OCI-LY3 (cell line): ENCODE results near the gene GNAS-AS1.

Experiments
- H2AFZ ChIP-seq: fragments of 200-600, 300-600 bp; shearing (Covaris generic); 2 replicates; pipeline ENCODE4 v1.6.0; 2014; ENCODE audit warnings: antibody characterized with exemption, low read depth, low read length
- H3K27ac ChIP-seq: fragments of 200-600, 300-600 bp; sonication (generic); 2 replicates; pipeline ENCODE4 v1.5.1; 2014; ENCODE audit warnings: mild to moderate bottlenecking, low read length, moderate library complexity, mixed read lengths
- H3K27me3 ChIP-seq: fragments of 200-600, 300-600 bp; sonication (generic); 2 replicates; pipeline ENCODE4 v1.6.1; 2014; ENCODE audit warnings: low read depth, low read length, mixed read lengths
- H3K36me3 ChIP-seq: fragments of 200-600, 300-600 bp; sonication (generic); replicated peaks from 2 replicates; pipeline ENCODE3; 2014; ENCODE audit warnings: low read depth, low read length, mixed read lengths
- H3K4me1 ChIP-seq: fragments of 300-600, 200-600 bp; sonication (generic); 2 replicates; pipeline ENCODE4 v1.6.1; 2014; ENCODE audit warnings: low read length, mixed read lengths
- H3K4me2 ChIP-seq: fragments of 200-600, 300-600 bp; sonication (generic); 2 replicates; pipeline ENCODE4 v1.6.1; 2014; ENCODE audit warnings: low read length, mixed read lengths
- H3K4me3 ChIP-seq: fragments of 300-600, 200-600 bp; sonication (generic); 2 replicates; pipeline ENCODE4 v1.5.1; 2014; ENCODE audit warnings: antibody characterized with exemption, mild to moderate bottlenecking, low read length, moderate library complexity
- H3K79me2 ChIP-seq: fragments of 300-600, 200-600 bp; shearing (Covaris generic); 2 replicates; pipeline ENCODE4 v1.6.1; 2014; ENCODE audit warnings: mild to moderate bottlenecking, low read length, mixed read lengths
- H3K9ac ChIP-seq: fragments of 300-600, 200-600 bp; shearing (Covaris generic); 2 replicates; pipeline ENCODE4 v1.6.0; 2014; ENCODE audit warnings: mild to moderate bottlenecking, low read length, moderate library complexity
- H3K9me3 ChIP-seq: fragments of 200-600, 300-600 bp; shearing (Covaris generic); 2 replicates; pipeline ENCODE4 v1.6.1; 2014; ENCODE audit warnings: low read length, mixed read lengths; ENCODE audit not compliant: insufficient read depth
- H4K20me1 ChIP-seq: fragments of 200-600, 300-600 bp; sonication (generic); 2 replicates; pipeline ENCODE4 v1.6.1; 2016; ENCODE audit warnings: low read length, mixed read lengths; ENCODE audit not compliant: insufficient read depth
- CTCF ChIP-seq: fragments of 200-600, 300-600 bp; sonication (generic); IDR thresholded peaks from 2 replicates; pipeline ENCODE4 v1.5.1; 2014; ENCODE audit warnings: antibody characterized with exemption, low read length, low read depth
- EZH2phosphoT487 ChIP-seq: fragments of 200-600 bp; shearing (Covaris generic); IDR thresholded peaks from 2 replicates; pipeline ENCODE4 v1.6.1; 2018; ENCODE audit warnings: antibody characterized with exemption, mixed run types, low read depth

Gene GNAS-AS1

GRCh38 chr20:58891086-58891717 is 40.5 kb upstream of the GNAS-AS1 start:
- Histone ChIP-seq H4K20me1 (peaks cover 30% of the 10 kb centered on the region), H3K4me3 (peak overlapping the region; percentile 82), H3K27me3 (no peaks in the 10 kb centered on the region), H3K27ac (peak overlapping the region; percentile 82), H3K79me2 (peaks cover 73% of the 10 kb centered on the region), H3K36me3 (peaks cover 11% of the 10 kb centered on the region), H3K4me2 (peak overlapping the region; percentile 68), H3K9ac (peak overlapping the region; percentile 88), H2AFZ (no peak overlapping the region), H3K9me3 (no peaks in the 10 kb centered on the region), H3K4me1 (peaks cover 30% of the 10 kb centered on the region)
- no peak for TF ChIP-seq CTCF
- no peak for TF ChIP-seq EZH2phosphoT487

- TF ChIP-seq EZH2phosphoT487 (no peak), CTCF (no peak)
- peak overlapping the region; percentile 68 for H3K4me2 ChIP-seq
- no peak overlapping the region for H2AFZ ChIP-seq
- H3K4me3 ChIP-seq, result peak overlapping the region; percentile 82
- H3K27ac ChIP-seq, result peak overlapping the region; percentile 78
- H3K79me2 ChIP-seq, result peaks cover 67% of the 10 kb centered on the region
- peaks cover 24% of the 10 kb centered on the region for H4K20me1 ChIP-seq
- H3K27me3 ChIP-seq, result no peaks in the 10 kb centered on the region
- no peaks in the 10 kb centered on the region for H3K9me3 ChIP-seq
- peaks cover 30% of the 10 kb centered on the region for H3K4me1 ChIP-seq
- peak overlapping the region; percentile 80 for H3K9ac ChIP-seq
- peaks cover 5% of the 10 kb centered on the region for H3K36me3 ChIP-seq
Observed at GRCh38 chr20:58890518-58891085, 39.9 kb upstream of the GNAS-AS1 start.

DNA sequence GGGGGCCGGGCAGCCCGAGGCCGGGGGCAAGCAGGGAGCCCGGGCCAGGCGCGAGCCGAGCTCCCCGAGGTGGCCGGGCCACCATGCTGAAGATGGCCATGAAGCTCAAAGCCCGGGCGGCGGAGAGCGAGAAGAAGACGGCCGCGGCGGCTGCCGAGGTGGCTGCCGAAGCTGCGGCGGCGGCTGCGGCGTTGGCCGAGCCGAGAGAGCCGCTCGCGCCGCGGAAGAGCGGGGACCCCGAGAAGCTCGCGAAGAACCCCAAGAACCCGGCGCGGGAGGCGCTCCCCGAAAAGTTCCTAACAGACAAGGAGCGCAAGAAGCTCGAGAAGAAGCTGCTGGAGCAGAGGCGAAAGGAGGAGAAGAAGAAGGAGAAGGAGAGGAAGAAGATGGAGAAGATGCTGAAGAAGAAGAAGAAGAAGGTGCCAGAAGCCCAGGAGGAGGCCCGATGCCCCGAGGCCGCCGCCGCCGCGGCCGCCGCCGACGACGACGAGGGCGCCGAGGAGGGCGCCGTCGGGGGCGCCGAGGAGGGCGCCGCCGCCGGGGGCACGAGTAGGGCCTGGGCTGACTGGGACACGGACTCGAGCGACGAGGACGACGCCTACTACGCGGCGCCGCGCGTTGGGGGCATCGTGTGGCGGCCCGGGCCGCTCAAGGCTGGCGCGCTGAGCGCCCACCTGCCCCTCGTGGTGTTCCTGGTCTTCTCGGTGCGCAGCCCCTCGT is 39.3 kb upstream of the GNAS-AS1 start:
- no peak for TF ChIP-seq EZH2phosphoT487
- no peak for TF ChIP-seq CTCF
- Histone ChIP-seq H4K20me1 (peaks cover 18% of the 10 kb centered on the region), H3K27me3 (no peaks in the 10 kb centered on the region), H3K27ac (peak overlapping the region; percentile 78), H3K79me2 (peaks cover 61% of the 10 kb centered on the region), H3K9ac (peak overlapping the region; percentile 80), H3K4me1 (peaks cover 24% of the 10 kb centered on the region), H3K4me2 (peak overlapping the region; percentile 68), H3K36me3 (no peaks in the 10 kb centered on the region), H3K4me3 (peak overlapping the region; percentile 82), H3K9me3 (no peaks in the 10 kb centered on the region), H2AFZ (no peak overlapping the region)

- H3K4me2 ChIP-seq, result peak overlapping the region; percentile 68
- H4K20me1 ChIP-seq, result peaks cover 12% of the 10 kb centered on the region
- peak overlapping the region; percentile 82 for H3K4me3 ChIP-seq
- no peaks in the 10 kb centered on the region for H3K27me3 ChIP-seq
- no peaks in the 10 kb centered on the region for H3K9me3 ChIP-seq
- H3K27ac ChIP-seq, result peak overlapping the region; percentile 78
- no peak overlapping the region for H2AFZ ChIP-seq
- H3K4me1 ChIP-seq, result peaks cover 18% of the 10 kb centered on the region
- peaks cover 55% of the 10 kb centered on the region for H3K79me2 ChIP-seq
- TF ChIP-seq EZH2phosphoT487 (no peak), CTCF (no peak)
- H3K9ac ChIP-seq, result peak overlapping the region; percentile 80
- H3K36me3 ChIP-seq, result no peaks in the 10 kb centered on the region
Observed at GRCh38 chr20:58889334-58889760, 38.6 kb upstream of the GNAS-AS1 start.
